ENCODE data around the gene NHLH1.
A peak's percentile ranks its signal among the peaks of the same experiment; 100 is the strongest.

Gene NHLH1

DNA sequence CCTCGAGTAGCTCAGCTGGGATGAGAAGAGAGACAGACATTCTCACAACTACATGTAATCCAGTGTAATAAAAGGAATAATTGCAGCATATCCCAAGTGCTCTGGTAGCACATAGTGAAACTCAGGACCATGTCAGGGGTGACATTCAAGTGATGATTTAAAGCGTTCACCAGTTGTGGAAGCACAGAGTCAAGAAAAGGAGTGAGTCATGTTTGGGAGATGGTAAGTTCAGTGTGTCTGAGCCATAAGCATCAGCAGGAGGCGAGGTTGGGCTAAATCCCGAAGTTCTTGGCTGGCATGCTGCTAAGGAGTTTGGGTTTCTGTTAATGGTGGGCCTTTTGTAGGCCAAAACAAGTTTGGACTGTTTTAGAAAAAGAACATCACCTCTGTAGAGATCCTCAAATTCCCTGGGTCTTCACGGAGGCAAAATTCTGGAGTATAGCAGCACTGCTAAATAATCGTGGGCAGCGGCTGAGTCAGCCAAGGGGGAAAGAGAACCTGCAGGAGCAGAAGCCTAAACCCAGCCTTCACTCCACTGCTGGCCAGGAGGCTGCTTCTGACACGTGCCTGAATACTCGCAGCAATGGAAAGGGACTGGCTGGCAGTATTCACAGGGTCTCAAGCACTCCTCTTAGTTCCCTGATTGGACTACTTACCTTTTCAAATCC lies 7.2 kb upstream of the NHLH1 start:
- no peak for DNase-seq

DNA sequence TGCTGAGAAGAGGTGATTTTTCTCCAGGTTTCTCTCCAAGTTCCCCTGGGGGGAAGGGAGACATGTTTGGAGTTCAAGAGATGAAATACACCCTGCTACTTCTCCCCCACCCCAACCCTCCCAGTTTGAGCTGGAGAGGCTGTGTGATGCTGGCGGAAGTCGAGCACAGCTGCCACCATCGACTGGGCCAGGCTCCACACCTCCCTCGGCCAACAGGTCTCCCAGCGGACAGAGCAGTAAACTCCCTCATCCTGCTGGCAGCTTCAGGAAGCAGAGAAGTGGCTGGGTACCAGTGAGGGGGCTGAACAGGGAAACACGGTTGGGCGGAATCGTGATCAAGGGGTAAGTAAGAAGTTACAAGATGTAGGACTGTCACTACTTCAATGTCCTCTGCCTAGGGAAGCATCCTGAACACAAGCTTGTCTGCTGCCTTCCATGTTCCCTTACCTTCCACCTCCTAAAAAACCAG lies 6.6 kb upstream of the NHLH1 start:
- DNase-seq, result no peak

DNA sequence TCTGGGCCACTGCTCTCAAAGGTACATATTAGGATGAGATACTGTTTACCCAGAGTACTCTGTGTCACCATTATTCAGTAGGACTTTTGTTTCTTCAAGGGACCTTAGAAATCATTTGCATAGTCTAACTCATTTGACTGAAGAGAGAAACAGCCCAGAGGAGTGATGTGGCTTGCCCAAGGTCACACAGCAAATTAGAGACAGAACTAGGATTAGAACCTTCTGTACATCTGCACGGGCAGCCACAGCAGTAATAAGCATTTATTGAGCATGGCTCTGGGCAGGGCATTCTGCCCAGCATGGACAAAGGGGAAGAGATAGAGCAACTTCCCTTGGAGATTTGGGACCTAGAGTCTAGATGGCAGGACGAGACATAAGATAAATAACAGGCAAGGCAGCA lies 5.7 kb upstream of the NHLH1 start:
- no peak for DNase-seq

DNA sequence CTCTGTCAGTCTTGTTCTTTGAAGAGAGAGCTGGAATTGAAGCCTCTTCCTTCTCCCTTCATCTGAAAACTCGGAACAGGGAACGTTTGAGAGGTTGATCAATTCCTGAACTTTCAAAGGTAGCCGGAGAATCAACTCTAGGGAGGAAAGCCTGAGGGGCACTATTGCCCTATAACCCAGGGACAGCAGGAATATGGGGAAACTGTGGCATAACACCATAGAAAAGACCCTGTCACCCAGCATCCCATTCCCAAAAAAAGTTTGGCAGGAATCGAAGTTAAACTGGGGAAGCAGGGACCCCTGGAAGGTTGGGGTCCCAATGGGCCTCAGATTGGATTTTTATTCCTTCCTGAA lies 5.1 kb upstream of the NHLH1 start:
- DNase-seq, result no peak

DNA sequence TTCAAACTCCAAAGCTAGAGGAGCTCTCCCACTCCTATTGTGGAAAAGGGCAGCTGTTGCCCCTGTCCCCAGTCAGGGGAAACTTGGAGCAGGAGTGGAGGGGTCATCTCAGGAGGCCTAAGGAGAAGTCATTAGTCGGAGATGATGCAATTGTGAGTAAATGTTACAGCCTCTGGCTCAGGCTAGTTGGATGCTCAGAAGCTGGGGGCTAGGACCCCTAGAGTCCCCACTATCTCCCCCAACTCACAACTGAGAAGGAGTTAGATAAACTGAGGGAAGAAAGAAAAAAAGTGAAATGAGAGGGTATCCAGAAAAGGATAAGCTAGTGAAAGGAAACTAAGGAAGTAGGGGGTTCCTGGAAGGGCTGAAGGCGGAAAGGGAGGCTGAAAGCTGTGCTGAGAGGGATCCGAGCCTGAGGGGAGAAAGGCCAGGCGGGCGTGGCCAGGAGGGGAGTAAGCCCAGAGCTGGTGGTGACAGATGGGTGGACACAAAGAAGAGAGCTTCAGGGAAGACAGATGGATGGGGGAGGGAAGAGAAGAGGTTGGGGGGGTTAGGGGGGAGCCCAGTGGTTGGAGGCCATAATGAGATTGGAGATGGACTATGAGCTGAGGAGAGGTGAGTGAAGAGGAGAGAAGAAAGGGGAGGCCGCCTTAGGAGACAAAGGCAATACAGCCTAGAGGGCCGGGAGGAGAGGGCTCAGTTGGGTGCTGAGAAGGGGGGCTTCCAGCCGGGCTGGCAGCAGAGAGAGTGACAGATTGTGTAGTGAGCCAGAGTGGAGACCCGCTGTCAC lies 4.5 kb upstream of the NHLH1 start:
- no peak for DNase-seq

DNA sequence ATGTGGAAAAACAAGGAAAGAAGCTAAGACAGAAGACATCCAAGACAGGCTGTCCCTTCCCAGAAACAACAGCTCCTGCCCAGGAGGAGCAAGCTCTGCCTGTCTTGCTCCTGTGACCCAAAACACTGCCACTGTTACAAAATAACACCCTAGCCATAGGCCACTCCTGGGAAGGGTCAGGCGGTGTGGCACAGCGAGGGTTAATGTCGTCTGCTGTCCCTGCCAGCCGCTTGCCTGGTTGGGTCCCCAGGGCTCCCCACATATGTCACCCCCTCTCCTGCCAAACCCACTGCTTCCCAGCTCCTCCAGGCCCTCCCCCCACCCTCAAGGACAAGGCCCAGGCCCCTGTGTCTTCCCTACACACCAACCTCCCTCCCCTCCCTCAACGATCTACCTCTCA lies 3.9 kb upstream of the NHLH1 start:
- no peak for DNase-seq

DNA sequence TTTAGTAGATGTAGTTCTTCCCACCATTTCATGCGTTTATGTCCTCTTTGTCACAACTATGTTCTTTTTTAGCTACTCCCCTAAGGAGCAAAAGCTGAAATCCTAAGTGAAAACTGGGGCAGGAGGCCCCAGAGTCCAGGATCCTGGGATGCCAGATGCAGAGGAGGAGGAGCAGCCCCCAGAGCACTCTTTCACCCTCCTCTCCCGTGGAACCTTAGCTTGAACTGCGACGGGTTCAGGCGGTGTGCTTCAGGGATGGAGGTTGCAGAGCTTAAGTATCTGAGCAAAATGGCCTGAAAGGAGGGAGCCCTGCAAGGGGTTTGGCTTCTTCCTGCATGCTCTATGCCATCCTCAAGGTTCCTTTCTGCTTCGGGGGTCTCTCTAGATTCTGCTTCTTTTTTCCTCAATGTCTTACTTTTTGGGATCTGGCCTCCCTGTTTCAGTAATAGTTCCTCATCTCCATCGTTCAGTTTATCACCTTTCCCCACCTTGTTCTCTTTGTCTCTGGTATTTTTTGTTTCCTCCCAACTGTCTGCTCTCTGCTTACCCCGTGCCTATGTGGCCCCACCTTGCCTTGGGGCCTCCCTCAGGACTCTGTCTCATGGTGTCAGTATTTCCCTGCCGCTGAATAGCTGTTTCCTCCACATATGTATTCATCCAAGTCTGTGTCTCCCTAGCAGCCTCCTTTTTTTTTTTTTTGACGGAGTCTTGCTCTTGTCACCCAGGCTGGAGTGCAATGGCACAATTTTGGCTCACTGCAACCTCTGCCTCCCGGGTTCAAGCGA lies 2.7 kb upstream of the NHLH1 start:
- no peak for DNase-seq

DNA sequence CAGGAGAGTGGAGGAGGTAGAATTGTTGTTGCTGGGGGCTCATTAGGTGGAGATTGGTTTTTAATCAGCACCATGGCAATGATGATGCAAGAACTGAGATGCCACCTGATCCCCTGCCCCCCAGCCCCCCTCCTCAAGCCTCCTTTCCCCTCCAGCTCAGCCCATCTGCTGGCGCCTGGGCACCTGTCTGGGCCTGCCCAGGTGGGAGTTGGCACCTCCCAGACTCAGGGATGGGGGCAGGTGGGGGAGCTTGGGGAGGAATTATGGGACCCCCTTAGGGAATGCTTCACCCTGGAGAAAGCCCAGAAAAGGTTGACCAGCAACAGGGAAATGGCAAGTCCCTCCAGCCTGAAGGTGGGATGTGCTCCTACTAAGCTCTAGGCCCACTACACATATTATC lies 1.5 kb upstream of the NHLH1 start:
- no peak for DNase-seq

DNA sequence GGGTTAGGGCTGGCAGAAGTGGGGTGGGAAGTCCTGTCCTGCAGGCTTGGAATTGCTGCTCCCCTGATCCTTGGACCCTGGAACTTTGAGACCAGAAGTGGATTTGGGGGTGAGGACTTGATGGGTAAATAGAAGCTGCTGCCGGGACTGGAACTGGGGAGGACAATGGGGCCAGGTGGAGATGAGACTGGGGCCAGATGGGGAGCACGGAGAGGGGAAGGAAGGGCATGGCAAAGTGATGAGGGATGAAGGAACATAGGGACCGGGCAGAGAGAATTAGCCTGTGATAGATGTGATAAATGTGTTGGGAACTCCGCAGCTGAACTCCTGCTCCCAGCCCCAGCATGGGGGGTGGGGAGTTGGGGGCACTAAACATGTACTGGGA lies 637 bp downstream of the NHLH1 start:
- DNase-seq, result no peak

DNA sequence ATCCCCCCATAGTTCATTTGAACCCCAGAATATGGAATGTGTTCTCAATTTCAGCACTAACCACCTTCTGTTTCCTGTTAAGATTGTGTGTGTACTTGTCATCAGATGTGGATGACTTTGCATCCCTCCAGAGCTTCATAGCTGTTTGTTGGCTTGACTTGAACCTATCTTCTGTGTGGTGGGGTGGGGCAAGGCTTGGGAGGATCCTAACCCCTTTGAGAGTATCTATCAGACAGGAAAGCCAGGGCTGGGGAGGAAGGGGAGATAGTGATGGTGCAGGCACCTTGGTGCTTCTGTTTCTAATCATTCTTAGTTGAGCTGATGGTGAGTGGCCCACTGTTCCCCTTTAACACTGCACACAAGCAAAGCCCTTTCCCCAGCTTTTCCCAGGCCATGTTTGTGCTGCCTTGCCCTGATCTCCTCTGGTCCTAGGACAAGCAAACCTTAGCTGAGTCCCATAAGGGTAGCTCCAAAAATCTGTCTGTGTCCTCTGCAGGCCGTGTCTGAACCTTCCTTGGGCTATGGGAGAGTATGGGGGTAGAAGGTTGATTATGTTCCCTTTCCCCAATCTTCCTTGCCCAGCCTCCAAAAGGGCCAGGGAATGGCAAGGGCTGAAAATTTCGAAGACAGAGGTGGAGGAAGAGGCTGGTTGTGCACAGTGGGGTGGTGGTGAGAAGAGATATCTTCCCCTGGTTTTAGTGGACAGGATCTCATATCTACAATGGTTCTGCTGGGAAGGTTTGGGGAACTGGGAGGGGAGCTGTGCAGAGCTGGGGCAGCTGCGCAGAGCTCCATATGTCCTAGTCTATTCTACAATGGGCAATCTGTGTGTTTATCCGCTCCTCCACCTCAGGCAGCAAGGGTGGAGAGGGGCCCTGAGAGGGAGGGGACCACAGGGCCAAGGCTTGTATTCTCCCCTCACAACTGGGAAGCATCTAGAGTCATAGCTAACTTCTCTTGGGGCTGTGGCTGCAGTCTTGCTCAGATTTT lies 1.4 kb downstream of the NHLH1 start:
- DNase-seq, result no peak

DNA sequence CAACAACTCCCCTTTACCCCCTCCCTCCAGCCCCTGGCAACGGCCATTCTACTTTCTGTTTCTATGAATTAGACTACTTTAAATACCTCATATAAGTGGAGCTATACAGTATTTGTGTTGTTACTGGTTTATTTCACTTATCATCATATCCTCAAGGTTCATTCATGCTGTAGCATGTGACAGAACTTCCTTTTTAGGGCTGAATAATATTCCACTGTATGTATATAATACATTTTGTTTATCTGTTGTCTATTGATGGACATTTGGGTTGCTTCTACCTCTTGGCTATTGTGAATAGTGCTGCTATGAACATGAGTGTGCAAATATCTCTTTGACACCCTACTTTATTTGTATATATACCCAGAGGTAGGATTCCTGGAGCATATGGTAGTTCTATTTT lies 2.2 kb downstream of the NHLH1 start:
- no peak for DNase-seq

DNA sequence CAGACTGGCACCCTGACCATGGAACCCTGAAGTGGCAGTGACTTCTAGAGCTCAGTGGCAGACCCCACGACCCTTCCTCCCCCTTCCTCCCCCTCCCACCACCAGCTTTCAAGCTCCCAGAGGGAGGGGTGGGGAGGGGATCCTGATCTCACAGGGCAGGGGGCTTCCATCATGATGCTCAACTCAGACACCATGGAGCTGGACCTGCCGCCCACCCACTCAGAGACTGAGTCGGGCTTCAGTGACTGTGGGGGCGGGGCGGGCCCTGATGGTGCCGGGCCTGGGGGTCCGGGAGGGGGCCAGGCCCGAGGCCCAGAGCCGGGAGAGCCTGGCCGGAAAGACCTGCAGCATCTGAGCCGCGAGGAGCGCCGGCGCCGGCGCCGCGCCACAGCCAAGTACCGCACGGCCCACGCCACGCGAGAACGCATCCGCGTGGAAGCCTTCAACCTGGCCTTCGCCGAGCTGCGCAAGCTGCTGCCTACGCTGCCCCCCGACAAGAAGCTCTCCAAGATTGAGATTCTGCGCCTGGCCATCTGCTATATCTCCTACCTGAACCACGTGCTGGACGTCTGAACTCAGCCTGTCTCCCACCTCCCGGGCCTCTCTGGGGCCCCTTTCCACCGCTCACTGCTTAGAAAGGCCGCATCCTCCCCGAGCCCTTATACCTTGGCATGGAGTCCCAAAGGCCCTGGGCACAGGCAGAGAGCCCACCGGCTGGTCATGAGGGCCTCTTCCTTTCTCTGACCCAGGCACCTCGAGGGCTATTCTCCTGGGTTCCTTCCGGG lies 3.9 kb downstream of the NHLH1 start:
- no peak for DNase-seq

DNA sequence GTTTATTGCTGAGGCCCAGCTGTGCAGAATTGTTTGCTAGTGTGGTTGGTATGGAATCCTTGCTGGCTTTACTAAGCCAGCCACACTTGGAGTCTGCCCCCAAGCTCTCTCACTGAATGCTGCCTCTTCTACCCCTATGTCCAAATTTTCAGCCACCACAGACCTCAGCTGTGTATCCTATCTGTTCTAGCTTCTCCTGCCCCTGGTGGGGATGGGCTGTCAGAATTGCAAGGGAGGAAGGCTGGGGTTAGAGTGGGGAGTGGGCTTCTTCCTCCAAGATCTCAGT lies 4.4 kb downstream of the NHLH1 start:
- DNase-seq, result no peak

DNA sequence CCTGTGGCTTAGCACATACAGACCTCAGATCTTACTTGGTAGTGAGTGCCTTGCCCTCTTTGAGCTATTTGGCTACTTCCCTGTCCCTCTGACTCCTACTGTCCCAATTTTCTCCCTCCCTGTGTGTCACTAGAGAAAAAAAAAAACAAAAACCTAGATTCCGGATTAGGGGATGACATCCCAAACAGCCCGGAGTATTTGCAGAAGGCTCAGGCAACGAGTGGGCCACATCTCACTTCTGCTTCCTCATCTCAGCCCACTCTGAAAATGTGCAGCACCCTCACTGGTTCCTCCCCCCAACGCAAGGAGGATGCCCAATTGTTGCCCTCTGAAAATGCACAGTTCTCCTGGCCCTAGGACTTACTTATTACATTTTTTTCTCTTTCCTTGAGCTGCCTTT lies 4.9 kb downstream of the NHLH1 start:
- no peak for DNase-seq

DNA sequence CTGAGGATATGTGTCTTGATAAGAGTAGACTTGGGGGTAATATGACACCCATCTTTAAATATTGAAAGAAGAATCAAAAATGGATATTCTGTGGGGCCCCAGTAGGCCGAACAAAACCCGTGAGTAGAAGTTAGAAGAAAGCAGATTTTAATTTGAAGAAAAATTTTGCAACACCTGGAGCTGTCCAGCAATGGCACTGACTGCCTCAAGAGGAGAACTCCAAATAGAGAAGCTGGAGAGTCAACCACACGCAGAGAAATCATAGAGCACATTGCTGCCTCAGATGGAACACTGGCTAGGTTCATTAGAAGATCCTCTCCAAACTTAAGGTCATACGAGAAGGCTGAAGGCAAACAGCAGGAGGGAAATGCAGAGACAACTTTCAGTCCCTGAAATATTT lies 6.8 kb downstream of the NHLH1 start:
- DNase-seq, result no peak

DNA sequence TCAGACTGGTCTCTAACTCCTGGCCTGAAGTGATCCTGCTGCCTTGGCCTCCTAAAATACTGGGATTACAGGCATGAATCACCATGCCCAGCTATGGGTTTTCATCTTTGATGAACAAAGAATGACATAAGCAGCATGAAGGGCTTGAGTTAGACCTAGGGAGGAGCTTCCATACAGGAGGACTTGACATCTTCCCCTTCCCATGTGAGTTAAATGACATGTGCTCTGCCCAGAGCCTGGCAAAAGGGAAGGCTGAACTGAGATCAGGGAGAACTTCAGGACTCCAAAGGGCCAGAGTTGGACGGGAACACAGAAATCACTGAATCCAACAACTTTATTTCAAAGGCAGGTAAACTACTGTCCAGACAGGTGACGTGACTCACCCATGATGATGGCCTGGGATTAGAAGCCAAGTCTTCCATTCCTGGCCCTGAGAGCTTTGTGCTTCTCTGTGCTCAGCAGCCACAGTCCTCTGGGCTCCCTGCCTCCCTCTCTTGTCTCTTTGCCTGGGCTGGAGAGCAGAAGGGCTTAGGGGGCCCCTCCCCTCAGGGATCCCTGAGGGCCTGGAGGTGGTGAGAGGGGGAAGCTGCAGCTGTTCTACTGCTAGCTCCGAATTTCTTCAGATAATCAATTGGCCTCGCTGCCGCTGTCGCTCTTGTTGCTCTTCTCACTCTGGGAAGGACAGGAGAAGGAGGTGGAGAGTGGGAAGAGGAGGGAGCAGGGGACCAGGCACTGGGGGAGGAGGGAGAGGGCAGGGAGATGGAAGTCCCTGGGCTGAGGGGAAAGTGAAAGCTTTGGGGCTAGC lies 7.6 kb downstream of the NHLH1 start:
- DNase-seq, result no peak

DNA sequence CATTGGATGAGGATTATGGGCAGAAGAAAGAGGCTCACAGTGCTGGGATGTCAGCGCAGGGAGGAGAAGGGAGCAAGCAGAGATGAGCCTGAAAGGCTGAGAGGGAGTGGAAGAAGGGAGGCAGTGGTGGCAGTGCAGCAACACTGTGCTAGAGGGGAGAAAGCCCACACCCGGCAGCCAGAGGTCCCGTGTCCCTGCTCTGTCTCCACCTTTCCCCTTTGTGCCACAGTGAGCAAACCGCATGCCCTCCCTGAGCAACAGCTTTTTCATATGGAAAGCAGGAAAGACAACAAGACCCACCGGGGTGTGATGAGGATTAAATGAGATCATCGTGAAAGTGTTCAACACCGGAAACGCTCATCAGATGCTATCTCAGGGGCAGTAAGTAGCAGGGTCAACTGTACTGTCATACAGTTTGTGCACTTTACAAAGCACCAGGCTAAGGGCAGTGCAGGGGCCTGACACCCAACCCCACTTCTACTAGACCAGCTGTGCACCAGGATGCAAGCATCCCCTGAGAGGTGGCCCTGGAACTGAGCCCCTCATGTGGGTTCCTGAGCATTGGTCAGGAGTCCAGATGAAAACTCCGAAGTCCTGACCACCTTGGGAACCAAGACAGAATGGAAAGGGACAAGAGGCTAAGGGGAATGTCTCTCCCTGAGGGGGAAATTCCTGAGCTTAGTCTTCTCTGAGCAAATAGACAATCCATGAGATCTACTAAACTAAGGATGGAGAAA lies 9.1 kb downstream of the NHLH1 start:
- DNase-seq, result peak in 1 of 5 experiments; percentile 55

DNA sequence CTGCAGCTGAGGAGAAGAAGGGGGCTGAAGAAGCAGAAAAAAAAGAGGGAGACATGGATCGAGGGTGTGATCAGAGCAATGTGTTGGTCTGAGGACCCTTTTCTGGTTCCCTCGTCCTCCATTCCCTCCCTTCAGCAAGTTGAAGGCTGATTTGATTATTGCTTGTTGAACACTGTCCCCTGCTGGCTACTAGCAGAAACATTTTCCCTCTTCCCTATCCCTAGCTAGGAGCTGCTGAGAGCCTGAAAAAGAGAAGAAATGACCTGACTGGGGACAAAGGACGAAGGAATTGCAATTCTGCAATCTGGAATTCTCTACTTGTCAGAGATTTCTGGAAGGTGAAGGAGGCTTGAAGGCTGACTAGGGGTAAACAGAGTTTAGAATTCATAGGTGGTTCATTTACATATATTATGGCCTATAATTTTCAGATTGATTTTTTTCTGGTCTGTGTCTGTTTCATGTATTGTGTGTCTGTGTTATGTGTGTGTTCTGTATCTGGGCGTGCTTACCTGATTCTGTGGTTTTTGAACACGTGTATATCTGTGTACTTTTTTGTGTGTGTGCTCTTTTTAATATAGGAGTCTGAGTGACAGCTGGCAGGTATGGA lies 9.8 kb downstream of the NHLH1 start:
- peak in 2 of 5 experiments; percentile 17 to 72 for DNase-seq

DNA sequence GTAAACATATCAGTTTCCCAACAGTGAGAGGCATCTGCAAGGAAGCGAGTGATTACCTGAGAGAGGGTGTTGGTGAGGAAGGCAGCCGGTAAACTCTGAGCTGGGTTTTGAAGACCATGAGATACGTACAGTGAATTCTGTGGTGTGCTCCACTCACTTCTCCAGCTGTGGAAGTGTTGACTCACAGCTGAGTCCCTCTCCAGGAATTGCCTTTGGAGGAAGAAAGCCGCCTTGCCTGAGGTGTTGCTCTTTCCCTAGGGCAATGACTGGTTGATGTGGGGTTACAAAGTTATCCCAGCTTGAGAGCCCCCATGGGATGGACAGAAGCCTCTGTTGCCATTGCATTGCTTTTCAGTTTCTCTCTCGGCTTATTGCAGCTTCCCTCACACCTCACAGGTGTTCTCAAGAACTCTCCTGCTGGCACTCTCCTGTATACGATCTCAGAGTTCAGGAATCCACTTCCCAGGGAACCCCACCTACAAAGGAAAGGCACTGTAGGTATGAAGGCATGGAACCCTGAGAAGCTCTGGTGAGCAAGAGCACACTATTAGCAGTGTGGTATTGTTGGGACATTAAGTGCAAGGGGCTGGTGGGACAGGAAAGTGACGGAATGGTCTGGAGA lies 10.8 kb downstream of the NHLH1 start:
- no peak for DNase-seq
